Heart left ventricle (tissue), 16 donors: ENCODE data around the gene RPS6KB2. TPM values are rescaled to one million over a fixed set of nuclear protein-coding genes. Genes with fewer than 3 reads are reported as not detected.

Experiments used
- ATAC-seq, 4 donors: fragments of 200-7000 bp; cut with Tn5 transposase; one replicate each; pipeline ENCODE4 v1.9.1; 2020 to 2022; ENCODE audit warnings: moderate library complexity in 4 of 4, mild to moderate bottlenecking in 3 of 4, moderate number of reproducible peaks in 1 of 4
- DNase-seq, 5 donors: peaks; one replicate each; pipeline ENCODE4 v3.0.0-alpha.2; 2020
- H3K27ac ChIP-seq, 12 donors: fragments of 200-600 bp; sonication (generic) in 4 of 12; one replicate each; pipeline versions ENCODE4 v1.5.0 to v1.8.0; 2016 to 2022; ENCODE audit warnings: mild to moderate bottlenecking in 2 of 12
- H3K27me3 ChIP-seq, 9 donors: fragments of 200-600 bp; sonication (generic) in 2 of 9; one replicate each; pipeline versions ENCODE4 v1.5.1 to v1.8.0; 2016 to 2022; ENCODE audit warnings: mild to moderate bottlenecking in 3 of 9
- H3K36me3 ChIP-seq, 9 donors: fragments of 200-600 bp; sonication (generic) in 2 of 9; one replicate each; pipeline versions ENCODE4 v1.5.0 to v1.8.0; 2018 to 2022; ENCODE audit warnings: mild to moderate bottlenecking in 2 of 9
- H3K4me1 ChIP-seq, 12 donors: fragments of 200-600 bp; sonication (generic) in 4 of 12; one replicate each; pipeline versions ENCODE4 v1.5.0 to v1.8.0; 2016 to 2022; ENCODE audit warnings: mild to moderate bottlenecking in 3 of 12
- H3K4me3 ChIP-seq, 12 donors: fragments of 200-600 bp; sonication (generic) in 4 of 12; one replicate each; pipeline versions ENCODE4 v1.5.0 to v1.8.0; 2017 to 2022; ENCODE audit warnings: mild to moderate bottlenecking in 9 of 12, moderate library complexity in 4 of 12
- H3K9me3 ChIP-seq, 12 donors: fragments of 200-600 bp; sonication (generic) in 4 of 12; one replicate each; pipeline versions ENCODE4 v1.5.0 to v1.8.0; 2016 to 2022; ENCODE audit warnings: mild to moderate bottlenecking in 1 of 12
- CTCF ChIP-seq, 12 donors: fragments of 200-600 bp; sonication (generic) in 4 of 12; IDR thresholded peaks; one replicate each; pipeline versions ENCODE4 v1.5.0 to v1.8.0; 2018 to 2022; ENCODE audit warnings: antibody characterized with exemption in 12 of 12, mild to moderate bottlenecking in 5 of 12
- POLR2A ChIP-seq, 2 donors: fragments of 450-650 bp; IDR thresholded peaks; one replicate each; pipeline ENCODE4 v1.6.1; 2017; ENCODE audit warnings: antibody characterized with exemption in 2 of 2, mild to moderate bottlenecking in 2 of 2, moderate library complexity in 2 of 2
- WGBS, 4 donors: extraction: QIAGEN DNeasy Blood & Tissue Kit in 2 of 4; methylation state at CpG; one replicate each; pipeline versions ENCODE4 v1.1.5 to v1.1.7; 2013 to 2018; 5-methylcytosine and 5-hydroxymethylcytosine counted together
- intact Hi-C, 10 donors: fragments of 100-400 bp; cut with DNase I; formaldehyde crosslinking; loops; one replicate each; pipeline versions ENCODE4 v1.11.1 to v1.14.2; 2022
- polyA plus RNA-seq, 2 donors: library from polyadenylated mRNA; stranded (reverse); fragments of 200-250 nt; gene quantifications; one replicate each; pipeline ENCODE4 v1.2.3, GENCODE V29; 2013
- total RNA-seq, 9 donors: library from RNA; depleted of rRNA in 2 of 9; stranded (reverse); fragments of >200 nt in 2 of 9; fragmentation: NEBNext Ultra II Directional in 3 of 9; extraction: Animal tissue kit (Norgen Biotek cat#: 25700) in 3 of 9; gene quantifications; one replicate each; pipeline versions ENCODE4 v1.1.0 to v1.2.4, GENCODE V29; 2016 to 2023
- donor health status: ischemic (EF 13 %, LVEDD 7.1; RV severe dilation, severe dysfunction).
- donor health status: healthy with polysubstance abuse.
- donor health status: DM: no; HTN: yes; CAD: no.
- donor health status: DM: no; HTN: no; CAD: no.
- donor health status: ischemic (EF 25% LVEDD 6.9; RV normal size, moderate dysfunction).
- donor health status: ischemic (EF 25% LVEDD 5.7; RV mildly dilated, moderate dysfunction).
- donor health status: healthy.
- donor health status: DM: yes; HTN: yes; CAD: no.
- donor health status: ischemic (EF 35%, LVEDD 5.7; RV mildly dilated, moderate dysfunction).
- donor health status: nonischemic (EF 11% LVEDD 7.7; RV severe dilation, severe dysfunction).
- donor health status: DM: yes; HTN: yes; CAD: no.
- donor health status: PGD.
- donor health status: ischemic (EF 29% LVEDD 5.4; RV normal size, mild dysfunction).
- donor health status: nonischemic (EF 23%, LVEDD 6.1; RV moderate dilation, normal function).

The RPS6KB2 gene
- total and polyA plus RNA-seq, 11 donors: 19.3 to 36.0 (median 26.0) TPM

GRCh38 chr11:67484847-67485311, 56.6 kb downstream of the RPS6KB2 start:
- H3K27me3 ChIP-seq: no peaks in the 10 kb centered on the region
- DNase-seq (peak in 3 of 5 donors; percentile 27 to 62 (median 28)), ATAC-seq (no peak)
- H3K4me3 ChIP-seq: peak overlapping the region in 1 of 12 donors; percentile 60
- peaks cover 5 to 44% (median 25%) of the 10 kb centered on the region in 12 donors for H3K4me1 ChIP-seq
- H3K9me3 ChIP-seq: no peaks in the 10 kb centered on the region
- intact Hi-C loops: loop anchor here in 1 of 10 donors (5.0 kb wide), 1 partner anchor 93 kb away; the partner anchor contains the start of gene RAD9A
- peaks cover 0 to 30% (median 22%) of the 10 kb centered on the region in 9 donors for H3K36me3 ChIP-seq
- peak overlapping the region in 2 of 12 donors; percentile 16 to 88 for H3K27ac ChIP-seq
- TF ChIP-seq CTCF (IDR thresholded peaks at IDR 0.05) (no peak), POLR2A (IDR thresholded peaks at IDR 0.05) (no peak)
- WGBS, 4 donors: 65 to 79% (median 75%) methylated on average over 11 of the region's 11 CpGs

Other genes starting within 250 kb of the RPS6KB2 start
- gene GRK2, start 162.0 kb upstream of the RPS6KB2 start, total RNA-seq: 100 to 1,000 TPM in 1 of 9 donors, 10 to 100 TPM in 8; 40.1 to 107 (median 49.6) TPM
- gene GRK2, start 162.0 kb upstream of the RPS6KB2 start, polyA plus RNA-seq: 10 to 100 TPM; 55.6 to 63.8 TPM
- gene ANKRD13D, start 139.2 kb upstream of the RPS6KB2 start, total RNA-seq: 10 to 100 TPM in 6 of 9 donors, 1 to 10 TPM in 3; 7.6 to 43.6 (median 12.8) TPM
- gene ANKRD13D, start 139.2 kb upstream of the RPS6KB2 start, polyA plus RNA-seq: 10 to 100 TPM; 12.3 to 17.6 TPM
- gene SSH3, start 125.0 kb upstream of the RPS6KB2 start, total RNA-seq: 10 to 100 TPM; 10.8 to 23.9 (median 16.8) TPM
- gene SSH3, start 125.0 kb upstream of the RPS6KB2 start, polyA plus RNA-seq: 1 to 10 TPM; 8.1 to 9.4 TPM
- 100 to 1,000 TPM in 1 of 9 donors, 10 to 100 TPM in 8; 36.0 to 131 (median 57.1) TPM for gene POLD4, start 74.9 kb upstream of the RPS6KB2 start, total RNA-seq
- 100 to 1,000 TPM in 1 of 2 donors, 10 to 100 TPM in 1; 83.0 to 164 TPM for gene POLD4, start 74.9 kb upstream of the RPS6KB2 start, polyA plus RNA-seq
- 1 to 10 TPM in 5 of 9 donors, under 1 TPM in 4; 0.25 to 6.1 (median 1.7) TPM for gene CLCF1, start 54.9 kb upstream of the RPS6KB2 start, total RNA-seq
- gene CLCF1, start 54.9 kb upstream of the RPS6KB2 start, polyA plus RNA-seq: 10 to 100 TPM in 1 of 2 donors, under 1 TPM in 1; 0.99 to 17.1 TPM
- gene RAD9A, start 36.5 kb upstream of the RPS6KB2 start, total RNA-seq: 1 to 10 TPM; 3.5 to 9.1 (median 5.8) TPM
- gene RAD9A, start 36.5 kb upstream of the RPS6KB2 start, polyA plus RNA-seq: 1 to 10 TPM; 7.6 to 8.0 TPM
- gene PPP1CA, start 26.6 kb upstream of the RPS6KB2 start, total RNA-seq: 100 to 1,000 TPM in 7 of 9 donors, 10 to 100 TPM in 2; 90.3 to 151 (median 105) TPM
- 100 to 1,000 TPM in 1 of 2 donors, 10 to 100 TPM in 1; 94.4 to 207 TPM for gene PPP1CA, start 26.6 kb upstream of the RPS6KB2 start, polyA plus RNA-seq
- gene TBC1D10C, start 24.4 kb upstream of the RPS6KB2 start, total RNA-seq: 10 to 100 TPM in 1 of 9 donors, 1 to 10 TPM in 4, under 1 TPM in 4; 0.14 to 14.2 (median 1.6) TPM
- gene TBC1D10C, start 24.4 kb upstream of the RPS6KB2 start, polyA plus RNA-seq: under 1 TPM; 0.61 to 0.88 TPM
- gene CARNS1, start 12.8 kb upstream of the RPS6KB2 start, total RNA-seq: 10 to 100 TPM in 5 of 9 donors, 1 to 10 TPM in 4; 3.5 to 33.6 (median 11.8) TPM
- 1 to 10 TPM in 1 of 2 donors, under 1 TPM in 1; 0.89 to 6.2 TPM for gene CARNS1, start 12.8 kb upstream of the RPS6KB2 start, polyA plus RNA-seq
- gene PTPRCAP, start 9.2 kb downstream of the RPS6KB2 start, total RNA-seq: 10 to 100 TPM in 1 of 9 donors, 1 to 10 TPM in 4, under 1 TPM in 4; 0.50 to 11.0 (median 1.3) TPM
- 1 to 10 TPM; 1.1 to 1.4 TPM for gene PTPRCAP, start 9.2 kb downstream of the RPS6KB2 start, polyA plus RNA-seq
- gene CORO1B, start 15.0 kb downstream of the RPS6KB2 start, total RNA-seq: 10 to 100 TPM; 14.6 to 53.3 (median 21.2) TPM
- gene CORO1B, start 15.0 kb downstream of the RPS6KB2 start, polyA plus RNA-seq: 10 to 100 TPM; 17.1 to 37.0 TPM
- gene GPR152, start 24.2 kb downstream of the RPS6KB2 start, total RNA-seq: not detected
- not detected for gene GPR152, start 24.2 kb downstream of the RPS6KB2 start, polyA plus RNA-seq
- 1 to 10 TPM in 3 of 9 donors, under 1 TPM in 5, not detected in 1; 0.25 to 4.2 (median 0.61) TPM for gene CABP4, start 26.9 kb downstream of the RPS6KB2 start, total RNA-seq
- under 1 TPM; 0.44 to 0.57 TPM for gene CABP4, start 26.9 kb downstream of the RPS6KB2 start, polyA plus RNA-seq
- gene TMEM134, start 40.8 kb downstream of the RPS6KB2 start, total RNA-seq: 100 to 1,000 TPM in 2 of 9 donors, 10 to 100 TPM in 7; 67.0 to 146 (median 77.2) TPM
- gene TMEM134, start 40.8 kb downstream of the RPS6KB2 start, polyA plus RNA-seq: 10 to 100 TPM; 83.6 to 86.8 TPM
- 10 to 100 TPM; 41.7 to 69.2 (median 53.0) TPM for gene AIP, start 54.5 kb downstream of the RPS6KB2 start, total RNA-seq
- gene AIP, start 54.5 kb downstream of the RPS6KB2 start, polyA plus RNA-seq: 10 to 100 TPM; 73.1 to 96.4 TPM
- gene PITPNM1, start 76.9 kb downstream of the RPS6KB2 start, total RNA-seq: 10 to 100 TPM; 24.9 to 69.1 (median 34.3) TPM
- 10 to 100 TPM; 24.2 to 59.9 TPM for gene PITPNM1, start 76.9 kb downstream of the RPS6KB2 start, polyA plus RNA-seq
- gene CDK2AP2, start 79.7 kb downstream of the RPS6KB2 start, total RNA-seq: 100 to 1,000 TPM in 2 of 9 donors, 10 to 100 TPM in 7; 37.0 to 123 (median 59.3) TPM
- 100 to 1,000 TPM in 1 of 2 donors, 10 to 100 TPM in 1; 82.7 to 461 TPM for gene CDK2AP2, start 79.7 kb downstream of the RPS6KB2 start, polyA plus RNA-seq
- not detected for gene CABP2, start 95.0 kb downstream of the RPS6KB2 start, total RNA-seq
- gene CABP2, start 95.0 kb downstream of the RPS6KB2 start, polyA plus RNA-seq: not detected
- gene GSTP1, start 155.3 kb downstream of the RPS6KB2 start, total RNA-seq: 100 to 1,000 TPM; 294 to 830 (median 341) TPM
- 100 to 1,000 TPM; 549 to 576 TPM for gene GSTP1, start 155.3 kb downstream of the RPS6KB2 start, polyA plus RNA-seq
- gene NDUFV1, start 178.4 kb downstream of the RPS6KB2 start, total RNA-seq: 100 to 1,000 TPM; 340 to 897 (median 583) TPM
- gene NDUFV1, start 178.4 kb downstream of the RPS6KB2 start, polyA plus RNA-seq: 100 to 1,000 TPM; 342 to 401 TPM
- 10 to 100 TPM; 35.6 to 85.1 (median 49.3) TPM for gene NUDT8, start 201.4 kb downstream of the RPS6KB2 start, total RNA-seq
- gene NUDT8, start 201.4 kb downstream of the RPS6KB2 start, polyA plus RNA-seq: 100 to 1,000 TPM in 1 of 2 donors, 10 to 100 TPM in 1; 29.1 to 110 TPM
- gene TBX10, start 211.3 kb downstream of the RPS6KB2 start, total RNA-seq: under 1 TPM in 1 of 9 donors, not detected in 8; 0.30 TPM
- gene TBX10, start 211.3 kb downstream of the RPS6KB2 start, polyA plus RNA-seq: under 1 TPM in 1 of 2 donors, not detected in 1; 0.11 TPM
- gene ACY3, start 222.2 kb downstream of the RPS6KB2 start, total RNA-seq: not detected
- not detected for gene ACY3, start 222.2 kb downstream of the RPS6KB2 start, polyA plus RNA-seq
- gene ALDH3B2, start 246.1 kb downstream of the RPS6KB2 start, total RNA-seq: not detected
- not detected for gene ALDH3B2, start 246.1 kb downstream of the RPS6KB2 start, polyA plus RNA-seq